Sciatic nerve (tissue), 2 donors: ENCODE measurements around the gene PALM3. TPM values are rescaled to one million over a fixed set of nuclear protein-coding genes. Genes with fewer than 3 reads are reported as not detected.

ENCODE experiments used
- ATAC-seq: fragments of 200-7000 bp; cut with Tn5 transposase; one replicate; pipeline ENCODE4 v1.9.1; 2020; ENCODE audit warnings: mild to moderate bottlenecking, moderate library complexity
- DNase-seq: peaks from one replicate; pipeline ENCODE4 v3.0.0-alpha.2; 2020; ENCODE audit warnings: low spot score
- intact Hi-C: fragments of 100-400 bp; cut with DNase I; formaldehyde crosslinking; loops from one replicate; pipeline ENCODE4 v1.14.2; 2022
- total RNA-seq: library from RNA; stranded (reverse); fragmentation: NEBNext Ultra II Directional; extraction: Animal tissue kit (Norgen Biotek cat#: 25700); gene quantifications from one replicate; pipeline ENCODE4 v1.2.1, GENCODE V29; 2021
- donor health status: DM: no; HTN: no; CAD: no.
- donor health status: DM: no; HTN: no; CAD: no.

Gene PALM3
- total RNA-seq, 1 donor from 2014 or later = 4.5 TPM

DNA sequence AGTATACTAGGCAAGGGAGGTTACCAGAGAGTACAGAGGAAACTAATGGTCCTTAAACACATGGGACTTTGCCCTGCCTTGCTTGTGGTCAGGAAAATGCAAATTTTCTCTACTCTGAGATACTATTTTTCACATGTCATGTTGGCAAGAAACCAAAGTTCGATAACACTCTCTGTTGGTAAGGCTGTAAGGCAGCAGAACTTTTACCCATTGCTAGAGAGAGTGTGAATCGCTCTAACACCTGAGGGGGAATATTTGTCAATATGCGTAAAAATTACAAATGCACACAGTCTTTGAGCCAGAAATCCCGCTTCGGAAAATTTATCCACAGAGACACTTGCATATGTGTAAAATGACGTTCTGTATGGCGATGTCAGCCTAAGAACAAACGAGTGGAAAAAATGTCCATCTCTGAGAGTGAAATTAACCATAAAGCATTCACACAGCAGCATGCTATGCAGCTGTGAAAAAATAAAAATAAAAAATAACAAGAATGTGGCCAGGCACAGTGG is 46.3 kb downstream of the PALM3 start:
- intact Hi-C loops = no loop called here
- ATAC-seq (no peak), DNase-seq (no peak)

GRCh38 chr19:14012378-14012915 is 49.4 kb downstream of the PALM3 start:
- DNase-seq (no peak), ATAC-seq (no peak)
- intact Hi-C loops = no loop called here

GRCh38 chr19:14006766-14007562 is 54.9 kb downstream of the PALM3 start:
- ATAC-seq = peak; percentile 66
- peak; percentile 92 for DNase-seq
- intact Hi-C loops = no loop called here

DNA sequence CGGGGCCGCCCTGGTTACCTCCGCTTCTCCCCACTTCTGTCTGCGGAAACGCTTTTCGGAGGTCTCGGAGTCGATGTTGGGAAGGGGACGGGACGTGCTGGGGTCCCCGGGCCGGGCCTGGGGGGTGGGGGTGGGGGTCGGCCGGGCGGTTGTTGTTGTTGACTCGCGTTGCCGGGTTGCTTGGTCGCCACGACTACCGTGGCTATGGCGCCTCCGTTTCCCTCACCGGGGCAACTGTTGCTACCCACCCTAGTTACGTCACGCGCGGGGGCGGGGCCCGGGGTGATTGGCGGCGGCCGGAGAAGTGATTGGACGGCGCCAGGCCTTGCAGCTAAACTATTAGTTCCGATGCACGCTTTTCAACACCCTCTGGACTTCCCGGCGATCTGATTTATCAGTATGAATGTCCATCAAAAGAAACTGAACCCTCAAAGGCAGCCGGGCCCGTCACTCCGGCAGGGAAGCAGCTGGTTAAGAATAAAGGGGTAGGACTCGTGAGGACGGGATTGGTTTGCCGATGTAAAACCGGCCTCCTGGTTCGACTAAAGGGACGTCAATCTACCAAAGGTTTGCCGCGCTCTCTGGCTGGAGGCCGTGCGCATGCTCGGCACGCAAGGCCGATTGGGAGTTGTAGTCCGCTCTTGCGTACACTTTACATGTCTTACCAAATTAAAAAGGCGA is 55.7 kb downstream of the PALM3 start, which contains the start of gene RFX1:
TSS of gene RFX1 (minus strand) at position 236 of the 681 bp plus-strand sequence. CDS start 12,477 bp downstream, outside the sequence.
- intact Hi-C loops = no loop called here
- ATAC-seq (peak; percentile 94), DNase-seq (peak; percentile 100)

GRCh38 chr19:14005349-14006084 is 56.4 kb downstream of the PALM3 start:
- DNase-seq = peak; percentile 95
- intact Hi-C loops = no loop called here
- peak; percentile 54 for ATAC-seq

GRCh38 chr19:14004619-14005348 is 57.1 kb downstream of the PALM3 start:
- ATAC-seq = peak; percentile 42
- peak; percentile 79 for DNase-seq

More at GRCh38 chr19:14004619-14005348, 57.1 kb downstream of the PALM3 start:
- intact Hi-C loops = no loop called here

Other genes starting within 250 kb of the PALM3 start
- 1.4 TPM for gene NANOS3, start 184.9 kb downstream of the PALM3 start, total RNA-seq
- 3.4 TPM for gene BRME1, start 156.0 kb downstream of the PALM3 start, total RNA-seq
- gene CC2D1A, start 155.9 kb downstream of the PALM3 start, total RNA-seq = 45.3 TPM
- 17.8 TPM for gene PODNL1, start 123.7 kb downstream of the PALM3 start, total RNA-seq
- gene DCAF15, start 109.6 kb downstream of the PALM3 start, total RNA-seq = 24.7 TPM
- 16.1 TPM for gene RFX1, start 55.8 kb downstream of the PALM3 start, total RNA-seq
- gene RLN3, start 33.9 kb downstream of the PALM3 start, total RNA-seq = not detected
- 5.7 TPM for gene IL27RA, start 30.3 kb downstream of the PALM3 start, total RNA-seq
- 5.6 TPM for gene MISP3, start 10.7 kb upstream of the PALM3 start, total RNA-seq
- gene C19orf67, start 23.7 kb upstream of the PALM3 start, total RNA-seq = not detected
- gene SAMD1, start 28.7 kb upstream of the PALM3 start, total RNA-seq = 22.2 TPM
- 78.0 TPM for gene PRKACA, start 55.7 kb upstream of the PALM3 start, total RNA-seq
- gene ASF1B, start 74.5 kb upstream of the PALM3 start, total RNA-seq = 0.22 TPM
- 11.8 TPM for gene ADGRL1, start 144.1 kb upstream of the PALM3 start, total RNA-seq